HG03064 (cell line): ENCODE data around the gene CAD.

Source experiments
- ATAC-seq: cut with Tn5 transposase; IDR thresholded peaks from one replicate; pipeline ENCODE4 v1.9.1; 2021; ENCODE audit warnings: low read depth; ENCODE audit not compliant: unreplicated experiment

CAD gene

GRCh38 chr2:27275211-27276150, 58.3 kb downstream of the CAD start, which contains the start of gene DNAJC5G:
TSS of gene DNAJC5G (plus strand) at chr2:27275433. CDS start at chr2:27276729, 1,296 bp downstream.
- no peak for ATAC-seq

- ATAC-seq: no peak
Observed at GRCh38 chr2:27278010-27278409, 60.8 kb downstream of the CAD start.

DNA sequence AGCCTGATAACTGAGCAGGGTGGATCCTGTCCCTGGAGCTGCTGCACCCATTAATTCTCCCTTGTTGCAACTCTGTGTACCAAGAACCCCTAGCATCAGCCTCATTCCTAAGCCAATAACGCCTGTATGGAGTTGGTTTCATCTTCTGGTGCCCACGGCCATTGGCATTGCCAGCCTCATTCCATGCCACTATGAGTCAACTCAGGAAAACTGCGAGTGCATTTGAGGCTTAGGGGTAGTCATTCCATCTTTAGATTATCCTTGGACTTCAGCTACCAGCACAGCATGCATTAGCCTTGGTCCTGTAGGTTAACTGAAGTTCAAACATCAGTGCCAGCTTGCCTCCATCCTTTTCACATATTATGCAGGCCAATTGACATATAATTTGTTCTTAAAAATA, 63.7 kb downstream of the CAD start:
- no peak for ATAC-seq

- no peak for ATAC-seq
Observed at GRCh38 chr2:27281442-27281841, 64.3 kb downstream of the CAD start.

- ATAC-seq: no peak
Observed at GRCh38 chr2:27281855-27282559, 64.8 kb downstream of the CAD start, which contains the start of gene TRIM54. TSS of gene TRIM54 (plus strand) at chr2:27282429. CDS start at chr2:27282732, 303 bp downstream.

DNA sequence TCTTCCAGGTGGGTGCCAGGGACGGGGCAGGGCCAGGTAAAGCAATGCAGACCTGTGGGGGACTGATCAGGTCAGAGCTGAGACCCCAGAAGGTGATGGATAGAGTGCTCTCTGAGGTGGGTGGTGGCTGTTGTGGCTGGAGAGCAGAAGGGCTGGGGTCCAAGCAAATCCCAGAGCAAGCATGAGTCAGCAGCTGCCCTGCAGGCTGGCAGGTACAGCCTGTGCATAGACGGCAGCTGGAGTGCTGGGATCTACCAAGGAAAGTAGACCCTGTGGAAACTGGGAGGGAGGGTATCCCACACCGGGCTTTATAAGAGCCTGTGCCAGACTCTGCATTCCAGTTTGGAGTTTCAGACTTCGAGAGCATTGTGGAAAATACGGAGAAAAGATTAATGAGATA, 65.7 kb downstream of the CAD start:
- no peak for ATAC-seq

- no peak for ATAC-seq
Observed at GRCh38 chr2:27284996-27285395, 67.8 kb downstream of the CAD start.

DNA sequence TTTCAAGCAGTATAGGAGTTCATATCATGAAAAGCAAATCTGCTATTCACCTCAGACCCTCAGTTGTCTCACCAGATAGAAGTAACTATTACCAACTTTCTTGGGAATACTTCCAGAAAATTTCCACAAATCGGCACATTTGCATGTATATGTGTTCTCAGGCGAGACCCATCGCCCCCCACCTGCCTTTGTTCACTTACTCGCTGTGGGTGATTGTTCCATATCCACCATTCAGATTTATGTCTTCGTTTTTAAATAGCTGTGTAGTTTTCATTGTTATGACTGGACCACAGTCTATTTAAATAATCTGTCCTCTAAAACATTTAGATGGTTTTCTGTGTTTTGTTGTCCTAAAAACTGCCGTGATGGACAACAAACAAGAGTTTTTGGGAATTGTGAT, 68.3 kb downstream of the CAD start:
- ATAC-seq: no peak

- ATAC-seq: no peak
Observed at GRCh38 chr2:27288610-27289009, 71.4 kb downstream of the CAD start.

GRCh38 chr2:27290549-27290948, 73.4 kb downstream of the CAD start:
- no peak for ATAC-seq

- ATAC-seq: no peak
Observed at GRCh38 chr2:27291865-27292264, 74.7 kb downstream of the CAD start.
